GM19467 (cell line): ENCODE data around the gene MAN1C1.
"Not testable (repeated sequence)": the region's sequence is repeated elsewhere in the genome, so short reads cannot be mapped to it uniquely, and the experiment has no call there.

ENCODE experiments used
- ATAC-seq: cut with Tn5 transposase; IDR thresholded peaks from one replicate; pipeline ENCODE4 v1.9.1; 2021; ENCODE audit warnings: mild to moderate bottlenecking, moderate library complexity; ENCODE audit not compliant: unreplicated experiment

Gene MAN1C1

GRCh38 chr1:25732821-25733220 is 116.2 kb downstream of the MAN1C1 start:
- ATAC-seq = no peak

GRCh38 chr1:25733271-25733670 is 116.7 kb downstream of the MAN1C1 start:
- no peak for ATAC-seq

- ATAC-seq = not testable (repeated sequence)
These were observed 118.4 kb downstream of the MAN1C1 start for GRCh38 chr1:25734991-25735390.

- ATAC-seq = no peak
These were observed 119.5 kb downstream of the MAN1C1 start for GRCh38 chr1:25735956-25736529.

- ATAC-seq = no peak
These were observed 120.5 kb downstream of the MAN1C1 start for GRCh38 chr1:25737130-25737529.

GRCh38 chr1:25738499-25738898 is 121.9 kb downstream of the MAN1C1 start:
- ATAC-seq = no peak

- ATAC-seq = no peak
These were observed 122.8 kb downstream of the MAN1C1 start for GRCh38 chr1:25739341-25739740.

GRCh38 chr1:25740071-25740470 is 123.5 kb downstream of the MAN1C1 start:
- no peak for ATAC-seq

- no peak for ATAC-seq
These were observed 125.7 kb downstream of the MAN1C1 start for GRCh38 chr1:25742316-25742715.

GRCh38 chr1:25743164-25744139 is 126.9 kb downstream of the MAN1C1 start:
- no peak for ATAC-seq

GRCh38 chr1:25744140-25744581 is 127.6 kb downstream of the MAN1C1 start:
- no peak for ATAC-seq

GRCh38 chr1:25744636-25745425 is 128.2 kb downstream of the MAN1C1 start:
- no peak for ATAC-seq

GRCh38 chr1:25746299-25747045 is 129.9 kb downstream of the MAN1C1 start:
- ATAC-seq = no peak

- no peak for ATAC-seq
These were observed 130.6 kb downstream of the MAN1C1 start for GRCh38 chr1:25747046-25747719.

- no peak for ATAC-seq
These were observed 132.1 kb downstream of the MAN1C1 start for GRCh38 chr1:25748531-25749205.

- no peak for ATAC-seq
These were observed 134.5 kb downstream of the MAN1C1 start for GRCh38 chr1:25750923-25751605.

- no peak for ATAC-seq
These were observed 138.0 kb downstream of the MAN1C1 start for GRCh38 chr1:25754470-25755181.

- no peak for ATAC-seq
These were observed 139.0 kb downstream of the MAN1C1 start for GRCh38 chr1:25755475-25756125.
